Neural cell (in vitro differentiated cells): Measurements from ENCODE around the gene SH3GL2.

Experiments used
- CTCF ChIP-seq: fragments of 450-650 bp; IDR thresholded peaks from 2 replicates; pipeline ENCODE4 v1.5.1; 2014; ENCODE audit warnings: antibody characterized with exemption, mild to moderate bottlenecking, moderate library complexity; ENCODE audit not compliant: poor library complexity, severe bottlenecking
- EP300 ChIP-seq: fragments of 450-650 bp; conservative IDR thresholded peaks from 2 replicates; pipeline ENCODE4 v1.6.1; 2014; ENCODE audit warnings: antibody characterized with exemption, mild to moderate bottlenecking, moderate library complexity; ENCODE audit not compliant: poor library complexity, severe bottlenecking
- POLR2AphosphoS5 ChIP-seq: IDR thresholded peaks from 2 replicates; pipeline ENCODE4 v1.6.1; 2012

- TF ChIP-seq CTCF (no peak), POLR2AphosphoS5 (no peak), EP300 (no peak)
These were observed 49.8 kb downstream of the SH3GL2 start for GRCh38 chr9:17628624-17629023.
